HG02798 (cell line): Measurements from ENCODE around the gene PPP1R37.

Experiments used
- ATAC-seq: cut with Tn5 transposase; IDR thresholded peaks from one replicate; pipeline ENCODE4 v1.9.1; 2021; ENCODE audit warnings: mild to moderate bottlenecking; ENCODE audit not compliant: unreplicated experiment, poor library complexity

The PPP1R37 gene

DNA sequence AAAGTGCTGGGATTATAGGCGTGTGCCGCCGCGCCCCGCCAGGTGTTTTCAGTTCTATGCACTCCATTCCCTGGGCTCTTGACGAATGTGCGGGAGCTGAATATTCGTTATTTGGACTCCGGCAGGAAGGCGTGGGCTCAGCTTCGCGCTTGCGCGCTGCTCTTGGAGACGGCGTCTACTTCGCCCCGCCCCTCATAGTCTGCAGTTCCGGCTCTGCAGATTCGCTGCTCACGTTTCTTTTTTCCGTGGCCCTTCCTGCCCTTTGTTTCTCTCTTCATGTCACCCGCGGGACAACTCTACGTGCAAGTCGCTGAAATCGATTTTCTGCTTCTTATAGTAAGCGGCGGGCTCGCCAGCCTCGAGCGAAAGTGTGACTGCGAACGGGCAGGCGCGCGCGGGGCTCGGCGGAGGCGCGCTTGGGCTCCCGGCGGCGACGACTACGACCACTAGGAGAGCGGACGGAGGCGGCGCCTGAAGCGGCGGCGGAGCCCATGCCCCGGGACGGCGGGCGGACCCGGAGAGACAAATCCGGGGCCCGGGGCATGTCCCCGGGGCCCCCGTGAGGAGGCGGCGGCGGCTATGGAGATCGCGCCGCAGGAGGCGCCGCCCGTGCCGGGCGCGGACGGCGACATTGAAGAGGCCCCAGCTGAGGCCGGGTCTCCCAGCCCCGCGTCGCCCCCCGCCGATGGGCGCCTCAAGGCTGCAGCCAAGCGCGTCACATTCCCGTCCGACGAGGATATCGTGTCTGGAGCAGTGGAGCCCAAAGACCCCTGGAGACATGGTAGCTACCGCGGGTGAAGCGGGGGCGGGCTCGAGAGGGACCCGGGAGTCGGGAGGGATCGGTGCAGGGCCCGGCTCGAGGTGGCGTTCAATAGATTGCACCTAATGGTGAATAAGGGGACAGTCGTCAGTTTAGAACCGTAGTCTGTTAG lies at the start of gene PPP1R37:
TSS of gene PPP1R37 (plus strand) at position 433 of the 932 bp plus-strand sequence. CDS start at position 580, 147 bp downstream.
- ATAC-seq, result peak; percentile 69

- no peak for ATAC-seq
Observed at GRCh38 chr19:45045671-45046353, 47.2 kb upstream of the PPP1R37 start.

DNA sequence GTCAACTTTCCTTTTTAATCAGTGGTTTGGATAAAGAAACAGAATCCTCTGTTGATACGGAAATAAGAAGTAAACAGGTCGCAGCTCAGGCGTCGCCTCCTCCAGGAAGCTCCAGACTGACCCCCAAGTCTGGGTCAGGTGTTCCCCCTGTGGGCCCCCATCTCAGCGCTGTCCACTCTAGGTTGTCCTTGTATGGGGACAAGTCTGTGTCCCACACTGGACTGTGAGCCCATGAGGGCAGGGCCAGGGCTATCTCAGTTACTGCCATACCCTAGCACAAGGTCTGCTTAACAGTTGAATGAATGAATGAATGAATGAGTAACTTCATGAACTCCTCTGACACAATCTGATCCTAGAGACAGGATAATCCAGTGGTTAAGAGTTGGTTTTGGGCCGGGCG lies 46.6 kb upstream of the PPP1R37 start:
- ATAC-seq, result no peak

DNA sequence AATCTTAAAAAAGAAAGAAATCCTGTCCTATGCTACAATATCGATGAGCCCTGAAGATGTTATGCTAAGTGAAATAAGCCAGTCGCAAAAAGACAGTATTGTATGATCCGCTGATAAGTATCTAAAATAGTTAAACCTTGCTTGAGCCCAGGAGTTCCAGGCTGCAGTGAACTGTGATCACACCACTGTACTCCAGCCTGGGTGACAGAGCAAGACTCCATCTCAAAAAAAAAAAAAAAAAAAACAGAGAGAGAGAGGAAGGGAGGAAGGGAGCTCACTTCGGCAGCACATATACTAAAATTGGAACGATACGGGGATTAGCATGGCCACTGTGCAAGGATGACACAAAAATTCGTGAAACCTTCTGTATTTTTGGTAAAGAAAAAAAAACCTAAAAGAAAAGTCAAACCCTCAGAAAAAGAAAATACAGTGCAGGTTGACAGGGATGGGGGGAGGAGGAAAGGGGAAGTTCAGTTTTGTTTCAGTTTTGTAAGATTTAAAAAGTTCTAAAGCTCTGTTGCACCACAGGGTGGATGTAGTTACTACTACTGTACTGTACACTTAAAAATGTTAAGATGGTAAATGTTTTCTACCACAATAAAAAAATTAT lies 45.7 kb upstream of the PPP1R37 start:
- ATAC-seq, result peak; percentile 68

DNA sequence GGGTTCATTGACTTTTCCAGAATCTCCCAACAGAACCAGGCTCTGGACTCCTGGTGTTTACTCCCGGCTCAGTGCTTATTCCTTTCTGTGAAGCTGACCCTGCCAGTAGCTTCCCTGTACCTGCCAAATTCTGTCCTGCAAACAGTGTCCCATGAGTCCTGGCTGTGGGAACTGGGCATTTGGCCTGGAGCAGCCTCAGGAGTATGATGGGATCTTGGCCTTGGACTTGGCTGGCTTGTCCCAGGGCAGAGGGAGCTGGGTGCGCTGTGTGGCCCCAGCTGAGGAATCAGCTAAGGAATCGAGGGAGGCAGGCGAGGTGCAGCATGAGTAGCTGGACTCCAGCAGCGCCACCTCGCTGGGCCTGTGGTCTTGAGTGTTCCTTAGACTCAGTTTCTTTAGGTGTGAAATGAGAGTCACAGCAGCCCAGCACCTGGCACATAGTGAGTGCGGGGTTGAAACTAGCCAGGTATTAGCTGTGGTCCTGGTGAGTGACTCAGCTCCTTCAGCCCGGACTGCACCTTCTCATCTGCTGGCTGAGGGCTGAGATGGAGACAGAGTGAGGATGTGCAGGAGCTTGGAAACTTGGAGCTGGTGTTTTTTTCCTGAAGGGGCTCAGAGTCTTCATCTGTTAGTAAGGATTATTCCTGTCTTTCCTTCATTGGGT lies 43.8 kb upstream of the PPP1R37 start:
- no peak for ATAC-seq

GRCh38 chr19:45050036-45050435 lies 42.9 kb upstream of the PPP1R37 start:
- no peak for ATAC-seq

DNA sequence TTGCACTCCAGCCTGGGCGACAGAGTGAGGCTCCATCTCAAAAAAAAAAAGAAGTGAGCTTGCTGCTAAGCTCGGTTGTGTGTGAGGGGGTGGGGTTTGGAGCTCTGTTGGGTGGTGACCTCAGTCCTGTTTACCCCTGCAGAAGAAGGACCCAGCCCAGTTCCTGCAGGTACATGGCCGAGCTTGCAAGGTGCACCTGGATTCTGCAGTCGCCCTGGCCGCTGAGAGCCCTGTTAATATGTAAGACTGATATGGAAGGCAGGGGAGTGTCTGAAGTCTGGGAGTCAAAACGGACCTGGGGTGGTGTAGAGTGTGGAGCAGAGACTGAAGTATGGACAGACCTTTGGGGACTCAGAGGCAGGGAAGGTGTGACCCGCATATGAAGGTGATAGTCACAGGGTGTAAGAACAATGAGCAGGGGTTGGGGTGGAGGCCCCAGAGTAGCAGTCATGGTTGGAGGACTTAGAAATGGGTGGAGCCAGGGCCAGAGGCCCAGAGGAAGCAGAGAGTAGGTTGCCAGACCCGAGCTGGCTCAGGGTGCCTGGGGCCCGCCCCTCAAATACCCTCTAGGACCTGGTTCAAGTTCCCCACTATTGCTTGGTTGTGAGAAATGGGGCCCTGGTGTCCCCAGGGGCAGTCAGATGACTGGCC lies 40.9 kb upstream of the PPP1R37 start:
- no peak for ATAC-seq

DNA sequence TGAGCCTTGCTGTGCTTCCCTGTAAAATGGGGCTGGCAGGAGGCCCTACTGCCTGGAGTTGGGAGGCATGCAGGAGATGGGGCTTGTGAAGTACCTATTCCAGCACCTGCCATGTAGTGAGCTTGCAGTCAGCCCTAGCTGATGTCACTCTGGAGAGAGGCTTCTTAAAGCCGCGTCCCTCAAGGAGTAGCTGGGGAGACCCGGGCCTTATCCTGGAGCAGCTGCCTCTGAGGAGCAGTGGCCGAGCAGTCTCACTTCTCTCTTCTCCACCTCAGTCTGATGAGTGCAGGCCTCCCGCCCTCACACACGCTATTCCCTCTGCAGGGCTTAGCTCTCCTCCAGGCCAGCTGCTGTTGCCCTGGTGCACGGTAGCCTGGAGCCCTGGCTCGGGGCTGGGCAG lies 36.1 kb upstream of the PPP1R37 start:
- ATAC-seq, result no peak

- ATAC-seq, result no peak
Observed at GRCh38 chr19:45057444-45057843, 35.5 kb upstream of the PPP1R37 start.

GRCh38 chr19:45058622-45059159 lies 34.3 kb upstream of the PPP1R37 start:
- ATAC-seq, result no peak

DNA sequence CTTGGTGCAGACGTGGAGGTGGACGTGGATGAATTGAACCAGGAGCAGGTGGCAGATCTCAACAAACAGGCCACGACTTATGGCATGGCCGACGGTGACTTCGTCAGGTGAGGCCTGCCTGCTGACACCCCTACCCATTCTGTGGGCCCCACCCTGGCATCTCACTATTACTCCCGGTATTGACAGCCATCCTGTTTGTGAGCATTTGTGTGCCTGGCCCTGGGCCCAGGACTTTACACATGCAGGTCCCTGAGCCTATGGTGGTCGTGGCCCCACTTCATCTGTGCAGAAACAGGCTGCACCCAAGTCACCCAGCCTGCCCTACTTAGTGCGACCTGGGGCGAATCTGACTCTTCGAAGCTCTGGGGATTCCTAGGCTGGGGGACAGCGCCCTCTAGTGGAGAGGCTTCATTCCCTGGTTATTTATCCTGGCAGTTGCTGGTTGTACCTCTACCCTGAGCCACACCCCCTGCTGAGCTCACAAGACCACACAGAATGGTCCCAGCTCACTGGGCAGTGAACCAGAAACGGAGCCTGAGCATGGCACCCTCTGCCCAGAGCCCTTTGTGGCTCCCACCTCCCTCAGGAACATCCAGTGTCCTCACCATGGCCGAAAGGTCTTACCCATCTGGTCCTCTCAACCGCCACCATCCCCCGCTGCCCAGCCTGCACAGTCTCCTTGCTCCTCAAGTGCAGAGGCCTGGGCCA lies 33.6 kb upstream of the PPP1R37 start:
- peak; percentile 54 for ATAC-seq

GRCh38 chr19:45061965-45062364 lies 31.0 kb upstream of the PPP1R37 start:
- no peak for ATAC-seq

GRCh38 chr19:45063851-45064801 lies 28.9 kb upstream of the PPP1R37 start:
- ATAC-seq, result no peak

- no peak for ATAC-seq
Observed at GRCh38 chr19:45066921-45067661, 25.9 kb upstream of the PPP1R37 start.

DNA sequence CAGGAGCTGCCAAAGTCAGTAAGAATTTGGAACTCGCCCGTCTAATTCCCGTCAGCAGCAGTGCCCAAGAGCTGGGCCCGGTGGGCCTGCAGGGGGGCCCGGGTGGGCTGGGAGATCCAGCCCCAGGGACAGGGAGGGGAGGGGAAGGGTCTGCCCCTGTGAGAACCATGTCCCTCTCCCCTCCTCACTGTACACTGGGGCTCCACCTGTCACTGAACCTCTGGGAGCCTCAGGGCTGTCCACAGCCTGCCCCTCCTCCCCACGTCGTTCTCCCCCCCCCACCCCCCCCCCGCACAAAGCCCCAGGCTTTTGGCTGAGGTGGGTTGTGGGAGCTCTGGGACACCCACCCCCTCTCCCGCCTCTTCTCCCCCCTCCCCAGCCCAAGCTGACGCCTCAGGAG lies 24.9 kb upstream of the PPP1R37 start:
- ATAC-seq, result no peak

- no peak for ATAC-seq
Observed at GRCh38 chr19:45069056-45069455, 23.9 kb upstream of the PPP1R37 start.

- ATAC-seq, result no peak
Observed at GRCh38 chr19:45070214-45070613, 22.8 kb upstream of the PPP1R37 start.
